ENCODE results near the gene NNMT. TPM values are rescaled to one million over a fixed set of nuclear protein-coding genes. Genes with fewer than 3 reads are reported as not detected.
"Not testable (repeated sequence)": the region's sequence is repeated elsewhere in the genome, so short reads cannot be mapped to it uniquely, and the experiment has no call there.

The NNMT gene
- total and polyA plus RNA-seq, 2 experiments from 2014 or later: 1,043 to 1,317 TPM

GRCh38 chr11:114330373-114330772, 34.2 kb downstream of the NNMT start:
- WGBS, 2 experiments (ENCODE audit: low coverage in 1 of 2, low lambda C conversion rate in 2 of 2, missing lambda C conversion rate in 2 of 2): 50 to 54% methylated on average over 1 of the region's 1 CpG
- H3F3A ChIP-seq (ENCODE audit: insufficient read depth): no peaks in the 10 kb centered on the region
- H3K27ac ChIP-seq: no peak overlapping the region
- no peak for DNase-seq
- no peaks in the 10 kb centered on the region for H3K9me3 ChIP-seq (ENCODE audit: low read depth)
- H3K79me2 ChIP-seq (ENCODE audit: insufficient read depth): no peaks in the 10 kb centered on the region
- in situ Hi-C loops (cut with MboI): no loop called here
- no peaks in the 10 kb centered on the region for H3K27me3 ChIP-seq (replicated peaks; ENCODE audit: insufficient read depth)
- H3K36me3 ChIP-seq (ENCODE audit: low read depth): no peaks in the 10 kb centered on the region
- no peaks in the 10 kb centered on the region for H4K20me1 ChIP-seq (ENCODE audit: insufficient read depth)
- H3K4me2 ChIP-seq (ENCODE audit: unreplicated experiment): no peak overlapping the region
- no peak overlapping the region for H3K4me3 ChIP-seq
- H3K9ac ChIP-seq: no peak overlapping the region
- no peaks in the 10 kb centered on the region for H3K4me1 ChIP-seq (ENCODE audit: insufficient read depth)
- TF ChIP-seq EZH2phosphoT487 (IDR thresholded peaks at IDR 0.05; ENCODE audit: insufficient read depth, low read depth): no peak
- TF ChIP-seq EZH2 (IDR thresholded peaks at IDR 0.05; ENCODE audit: insufficient read depth, poor library complexity, severe bottlenecking): no peak
- no peak overlapping the region for H2AFZ ChIP-seq
- no peaks in the 10 kb centered on the region for H3K9me2 ChIP-seq (ENCODE audit: insufficient read depth)

- WGBS, 2 experiments (ENCODE audit: low coverage in 1 of 2, low lambda C conversion rate in 2 of 2, missing lambda C conversion rate in 2 of 2): 7 to 8% methylated on average over 18 of the region's 18 CpGs
- H2AFZ ChIP-seq: peak overlapping the region; percentile 95
- H3K9me3 ChIP-seq (ENCODE audit: low read depth): no peaks in the 10 kb centered on the region
- H3K9me2 ChIP-seq (ENCODE audit: insufficient read depth): no peaks in the 10 kb centered on the region
- peak overlapping the region; percentile 65 for H3K9ac ChIP-seq
- no peaks in the 10 kb centered on the region for H3K36me3 ChIP-seq (ENCODE audit: low read depth)
- peak; percentile 92 for DNase-seq
- in situ Hi-C loops (cut with MboI): loop anchor here (10.0 kb wide), 1 partner anchor 424 kb away; no protein-coding TSS in a partner anchor
- no peaks in the 10 kb centered on the region for H3K27me3 ChIP-seq (replicated peaks; ENCODE audit: insufficient read depth)
- H3K4me2 ChIP-seq (ENCODE audit: unreplicated experiment): peak overlapping the region; percentile 95
- peak overlapping the region; percentile 76 for H3K4me3 ChIP-seq
- H3K4me1 ChIP-seq (ENCODE audit: insufficient read depth): peaks cover 4% of the 10 kb centered on the region; the same call in 1 of the 2 replicates
- H4K20me1 ChIP-seq (ENCODE audit: insufficient read depth): no peaks in the 10 kb centered on the region
- no peaks in the 10 kb centered on the region for H3K79me2 ChIP-seq (ENCODE audit: insufficient read depth)
- TF ChIP-seq EZH2 (IDR thresholded peaks at IDR 0.05; ENCODE audit: insufficient read depth, poor library complexity, severe bottlenecking): no peak
- TF ChIP-seq EZH2phosphoT487 (IDR thresholded peaks at IDR 0.05; ENCODE audit: insufficient read depth, low read depth): no peak
- H3F3A ChIP-seq (ENCODE audit: insufficient read depth): 0 out of 2 replicates have a peak, but pooled peaks cover 9% of the 10 kb centered on the region
- H3K27ac ChIP-seq: peak overlapping the region; percentile 55
Measured at GRCh38 chr11:114340311-114341131, 44.3 kb downstream of the NNMT start.

GRCh38 chr11:114341667-114342066, 45.5 kb downstream of the NNMT start:
- not testable (repeated sequence) for DNase-seq; H3K4me2 ChIP-seq (ENCODE audit: unreplicated experiment); H3K36me3 ChIP-seq (ENCODE audit: low read depth); H3K9me3 ChIP-seq (ENCODE audit: low read depth); H3K27ac ChIP-seq; H4K20me1 ChIP-seq (ENCODE audit: insufficient read depth); H3K9ac ChIP-seq; H3F3A ChIP-seq (ENCODE audit: insufficient read depth); H3K4me1 ChIP-seq (ENCODE audit: insufficient read depth); H2AFZ ChIP-seq; H3K4me3 ChIP-seq; H3K27me3 ChIP-seq (replicated peaks; ENCODE audit: insufficient read depth); H3K9me2 ChIP-seq (ENCODE audit: insufficient read depth); H3K79me2 ChIP-seq (ENCODE audit: insufficient read depth)
- in situ Hi-C loops (cut with MboI): loop anchor here (10.0 kb wide), 1 partner anchor 423 kb away; no protein-coding TSS in a partner anchor
- 88 to 90% methylated on average over 3 of the region's 3 CpGs for WGBS, 2 experiments (ENCODE audit: low coverage in 1 of 2, low lambda C conversion rate in 2 of 2, missing lambda C conversion rate in 2 of 2)

GRCh38 chr11:114342476-114342875, 46.3 kb downstream of the NNMT start:
- Histone ChIP-seq H3K4me2 (ENCODE audit: unreplicated experiment) (no peak overlapping the region), H4K20me1 (ENCODE audit: insufficient read depth) (no peaks in the 10 kb centered on the region), H3K9me2 (ENCODE audit: insufficient read depth) (no peaks in the 10 kb centered on the region), H3K4me3 (no peak overlapping the region), H3K27ac (no peak overlapping the region), H3K36me3 (ENCODE audit: low read depth) (no peaks in the 10 kb centered on the region), H3K27me3 (replicated peaks; ENCODE audit: insufficient read depth) (no peaks in the 10 kb centered on the region), H3K9me3 (ENCODE audit: low read depth) (no peaks in the 10 kb centered on the region), H2AFZ (no peak overlapping the region), H3K79me2 (ENCODE audit: insufficient read depth) (no peaks in the 10 kb centered on the region), H3F3A (ENCODE audit: insufficient read depth) (0 out of 2 replicates have a peak, but pooled peaks cover 9% of the 10 kb centered on the region), H3K4me1 (ENCODE audit: insufficient read depth) (peaks cover 4% of the 10 kb centered on the region; the same call in 1 of the 2 replicates), H3K9ac (no peak overlapping the region)
- in situ Hi-C loops (cut with MboI): loop anchor here (10.0 kb wide), 1 partner anchor 422 kb away; no protein-coding TSS in a partner anchor
- DNase-seq: no peak
- TF ChIP-seq EZH2phosphoT487 (IDR thresholded peaks at IDR 0.05; ENCODE audit: insufficient read depth, low read depth): no peak
- TF ChIP-seq EZH2 (IDR thresholded peaks at IDR 0.05; ENCODE audit: insufficient read depth, poor library complexity, severe bottlenecking): no peak
- WGBS, 2 experiments (ENCODE audit: low coverage in 1 of 2, low lambda C conversion rate in 2 of 2, missing lambda C conversion rate in 2 of 2): 66 to 71% methylated on average over 2 of the region's 2 CpGs

Data from GM23248 (cell line).